Measurements from ENCODE around the gene ARHGAP26.

- TF ChIP-seq CTCF (IDR thresholded peaks at IDR 0.05), result no peak
- no peak for TF ChIP-seq POLR2A (IDR thresholded peaks at IDR 0.05)
These were observed 168.8 kb downstream of the ARHGAP26 start for GRCh38 chr5:142939006-142939405.

All from lower leg skin (tissue), 3 donors.